Prostate gland (tissue), 2 donors: ENCODE data around the gene TMEM132D. TPM values are rescaled to one million over a fixed set of nuclear protein-coding genes. Genes with fewer than 3 reads are reported as not detected.

Experiments used
- DNase-seq: peaks from one replicate; pipeline ENCODE4 v3.0.0-alpha.2; 2019; ENCODE audit warnings: low spot score
- H3K27ac ChIP-seq, 2 donors: fragments of 200-600 bp; sonication (generic); 2 replicates each; pipeline ENCODE4 v1.5.1; 2017 to 2019
- H3K27me3 ChIP-seq: fragments of 200-600 bp; sonication (generic); replicated peaks from 2 replicates; pipeline ENCODE4 v1.5.1; 2019; ENCODE audit not compliant: insufficient read depth
- H3K36me3 ChIP-seq, 2 donors: fragments of 200-600 bp; sonication (generic); 1 replicate in 1 of 2; 2 replicates in 1 of 2; pipeline versions ENCODE4 v1.5.1 to v1.8.1; 2017 to 2019
- H3K4me1 ChIP-seq: fragments of 200-600 bp; sonication (generic); replicated peaks from 2 replicates; pipeline ENCODE4 v1.5.1; 2019
- H3K4me3 ChIP-seq, 2 donors: fragments of 200-600 bp; sonication (generic); 2 replicates each; pipeline ENCODE4 v1.5.1; 2017 to 2019
- H3K9me3 ChIP-seq: fragments of 200-600 bp; sonication (generic); 2 replicates; pipeline ENCODE4 v1.5.1; 2017
- POLR2A ChIP-seq: fragments of 450-650 bp; IDR thresholded peaks from one replicate; pipeline ENCODE4 v1.6.1; 2016; ENCODE audit warnings: antibody characterized with exemption, mild to moderate bottlenecking
- POLR2AphosphoS5 ChIP-seq: sonication (generic); formaldehyde crosslinking; IDR thresholded peaks from one replicate; pipeline ENCODE4 v1.6.1; 2017; ENCODE audit warnings: antibody characterized with exemption
- WGBS: methylation state at CpG from one replicate; pipeline ENCODE4 v1.1.5; 2018; 5-methylcytosine and 5-hydroxymethylcytosine counted together
- intact Hi-C: fragments of 100-400 bp; cut with DNase I; formaldehyde crosslinking; loops from one replicate; pipeline ENCODE4 v1.14.2; 2022
- total RNA-seq, 2 donors: library from RNA; depleted of rRNA; stranded (reverse); fragments of >200 nt; gene quantifications; one replicate each; pipeline ENCODE4 v1.1.0, GENCODE V29; 2016
- TF ChIP-seq, protein P1 (sequence below), 4 experiments: fragments of 200-600 bp in 2 of 4; fragments of 450-650 bp in 2 of 4; sonication (generic) in 2 of 4; IDR thresholded peaks; 1 replicate in 3 of 4; 2 replicates in 1 of 4; pipeline ENCODE4 v1.5.1; 2016 to 2019; ENCODE audit warnings: antibody characterized with exemption in 4 of 4, mild to moderate bottlenecking in 2 of 4, moderate library complexity in 2 of 4

Gene TMEM132D
- total RNA-seq, 2 donors from 2014 or later: 0.57 to 1.3 TPM

GRCh38 chr12:129237881-129238280 lies 665.9 kb downstream of the TMEM132D start:
- H3K4me3 ChIP-seq: no peak overlapping the region
- no peaks in the 10 kb centered on the region for H3K9me3 ChIP-seq
- no peaks in the 10 kb centered on the region for H3K4me1 ChIP-seq
- intact Hi-C loops: no loop called here
- H3K36me3 ChIP-seq: no peaks in the 10 kb centered on the region
- DNase-seq: no peak
- TF ChIP-seq POLR2AphosphoS5: no peak
- TF ChIP-seq, protein P1, sequence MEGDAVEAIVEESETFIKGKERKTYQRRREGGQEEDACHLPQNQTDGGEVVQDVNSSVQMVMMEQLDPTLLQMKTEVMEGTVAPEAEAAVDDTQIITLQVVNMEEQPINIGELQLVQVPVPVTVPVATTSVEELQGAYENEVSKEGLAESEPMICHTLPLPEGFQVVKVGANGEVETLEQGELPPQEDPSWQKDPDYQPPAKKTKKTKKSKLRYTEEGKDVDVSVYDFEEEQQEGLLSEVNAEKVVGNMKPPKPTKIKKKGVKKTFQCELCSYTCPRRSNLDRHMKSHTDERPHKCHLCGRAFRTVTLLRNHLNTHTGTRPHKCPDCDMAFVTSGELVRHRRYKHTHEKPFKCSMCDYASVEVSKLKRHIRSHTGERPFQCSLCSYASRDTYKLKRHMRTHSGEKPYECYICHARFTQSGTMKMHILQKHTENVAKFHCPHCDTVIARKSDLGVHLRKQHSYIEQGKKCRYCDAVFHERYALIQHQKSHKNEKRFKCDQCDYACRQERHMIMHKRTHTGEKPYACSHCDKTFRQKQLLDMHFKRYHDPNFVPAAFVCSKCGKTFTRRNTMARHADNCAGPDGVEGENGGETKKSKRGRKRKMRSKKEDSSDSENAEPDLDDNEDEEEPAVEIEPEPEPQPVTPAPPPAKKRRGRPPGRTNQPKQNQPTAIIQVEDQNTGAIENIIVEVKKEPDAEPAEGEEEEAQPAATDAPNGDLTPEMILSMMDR (IDR thresholded peaks at IDR 0.05): no peak
- TF ChIP-seq POLR2A: no peak
- no peaks in the 10 kb centered on the region for H3K27me3 ChIP-seq
- H3K27ac ChIP-seq: no peak overlapping the region
- WGBS: 76% methylated on average over 5 of the region's 5 CpGs

DNA sequence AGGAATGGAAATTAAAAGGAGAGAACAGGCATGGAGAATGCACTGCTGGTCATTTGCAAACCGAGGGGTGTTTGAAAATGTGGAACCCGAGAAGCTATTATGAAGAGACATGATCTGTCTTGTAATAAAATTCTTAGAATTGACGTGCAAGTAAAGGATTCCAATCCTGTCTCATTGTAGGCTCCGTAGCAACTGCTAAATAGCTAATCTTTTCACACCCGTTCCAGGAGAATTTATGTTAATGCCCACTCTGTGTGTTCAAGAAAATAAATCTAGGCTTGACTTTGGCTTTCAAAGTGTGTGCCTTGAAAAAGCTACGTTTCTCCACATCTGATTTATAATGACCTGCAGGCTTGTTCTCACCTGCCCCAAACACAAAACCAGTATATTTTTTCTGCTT lies 669.6 kb downstream of the TMEM132D start:
- intact Hi-C loops: no loop called here
- no peak for DNase-seq
- no peaks in the 10 kb centered on the region for H3K4me1 ChIP-seq
- H3K36me3 ChIP-seq: no peaks in the 10 kb centered on the region
- H3K9me3 ChIP-seq: no peaks in the 10 kb centered on the region
- TF ChIP-seq POLR2A: no peak
- TF ChIP-seq, protein P1 (IDR thresholded peaks at IDR 0.05): no peak
- no peak for TF ChIP-seq POLR2AphosphoS5
- no peak overlapping the region for H3K4me3 ChIP-seq
- no peak overlapping the region for H3K27ac ChIP-seq
- 30% methylated on average over 6 of the region's 6 CpGs for WGBS
- no peaks in the 10 kb centered on the region for H3K27me3 ChIP-seq

DNA sequence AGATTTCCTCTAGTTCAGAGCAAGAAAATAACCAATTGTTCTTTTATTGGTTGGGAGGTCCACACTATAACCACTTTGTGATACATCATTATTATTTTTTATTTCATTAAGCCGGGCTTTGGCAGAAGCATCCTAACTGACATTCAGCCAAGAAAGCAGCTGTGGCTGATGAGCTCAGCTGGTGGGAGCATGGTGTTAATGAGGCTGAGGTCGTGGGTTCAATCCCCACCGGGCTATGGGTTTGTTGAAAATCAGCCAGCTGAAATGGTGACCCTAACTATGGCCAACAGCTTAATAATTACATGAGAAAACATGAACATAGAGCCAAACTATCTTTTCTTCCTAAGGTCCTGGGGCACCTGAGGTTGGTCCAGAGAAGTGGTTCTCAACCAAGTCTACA lies 672.3 kb downstream of the TMEM132D start:
- H3K4me1 ChIP-seq: no peaks in the 10 kb centered on the region
- 58% methylated on average over 3 of the region's 3 CpGs for WGBS
- no peak overlapping the region for H3K4me3 ChIP-seq
- H3K27me3 ChIP-seq: no peaks in the 10 kb centered on the region
- no peaks in the 10 kb centered on the region for H3K9me3 ChIP-seq
- no peaks in the 10 kb centered on the region for H3K36me3 ChIP-seq
- TF ChIP-seq, protein P1 (IDR thresholded peaks at IDR 0.05): no peak
- TF ChIP-seq POLR2AphosphoS5: no peak
- no peak for DNase-seq
- no peak overlapping the region for H3K27ac ChIP-seq
- intact Hi-C loops: no loop called here

- no peak overlapping the region for H3K4me3 ChIP-seq
- TF ChIP-seq POLR2AphosphoS5: no peak
- TF ChIP-seq POLR2A: no peak
- TF ChIP-seq, protein P1 (IDR thresholded peaks at IDR 0.05): no peak
- WGBS: 70% methylated on average over 4 of the region's 4 CpGs
- no peaks in the 10 kb centered on the region for H3K36me3 ChIP-seq
- H3K9me3 ChIP-seq: no peaks in the 10 kb centered on the region
- no peaks in the 10 kb centered on the region for H3K27me3 ChIP-seq
- no peaks in the 10 kb centered on the region for H3K4me1 ChIP-seq
- no peak overlapping the region for H3K27ac ChIP-seq
- DNase-seq: no peak
- intact Hi-C loops: no loop called here
Observed at GRCh38 chr12:129230995-129231394, 672.8 kb downstream of the TMEM132D start.

- H3K36me3 ChIP-seq: no peaks in the 10 kb centered on the region
- H3K4me3 ChIP-seq: no peak overlapping the region
- no peaks in the 10 kb centered on the region for H3K9me3 ChIP-seq
- intact Hi-C loops: no loop called here
- no peaks in the 10 kb centered on the region for H3K27me3 ChIP-seq
- no peak for DNase-seq
- H3K4me1 ChIP-seq: no peaks in the 10 kb centered on the region
- no peak for TF ChIP-seq POLR2AphosphoS5
- TF ChIP-seq, protein P1 (IDR thresholded peaks at IDR 0.05): no peak
- TF ChIP-seq POLR2A: no peak
- no peak overlapping the region for H3K27ac ChIP-seq
- WGBS: 76% methylated on average over 6 of the region's 6 CpGs
Observed at GRCh38 chr12:129226851-129227250, 677.0 kb downstream of the TMEM132D start.
